Astrocyte (in vitro differentiated cells and primary cell): Measurements from ENCODE around the gene RIMBP2. TPM values are rescaled to one million over a fixed set of nuclear protein-coding genes. Genes with fewer than 3 reads are reported as not detected.

Experiments used
- DNase-seq: peaks from one replicate; pipeline ENCODE4 v3.0.0-alpha.2; 2010; ENCODE audit warnings: low read depth
- FAIRE-seq: peaks from 2 replicates; lab custom pipeline; 2011; peaks lifted over from hg19 to GRCh38; lab: Jason Lieb, UNC
- H2AFZ ChIP-seq: 2 replicates; pipeline ENCODE4 v1.6.0; 2012; ENCODE audit warnings: low read depth, low read length, inconsistent platforms
- H3K27ac ChIP-seq: 2 replicates; pipeline ENCODE4 v1.5.1; 2011; ENCODE audit warnings: low read depth, low read length, inconsistent platforms
- H3K27me3 ChIP-seq: 2 replicates; pipeline ENCODE4 v1.6.0; 2011; ENCODE audit warnings: low read length, inconsistent platforms; ENCODE audit not compliant: insufficient read depth
- H3K36me3 ChIP-seq: 2 replicates; pipeline ENCODE4 v1.5.1; 2011; ENCODE audit warnings: low read length, inconsistent platforms; ENCODE audit not compliant: insufficient read depth
- H3K4me1 ChIP-seq: 2 replicates; pipeline ENCODE4 v1.5.1; 2011; ENCODE audit warnings: low read length, inconsistent platforms; ENCODE audit not compliant: insufficient read depth
- H3K4me2 ChIP-seq: 2 replicates; pipeline ENCODE4 v1.6.0; 2012; ENCODE audit warnings: low read length, inconsistent platforms
- H3K4me3 ChIP-seq: 2 replicates; pipeline ENCODE4 v1.5.1; 2011; ENCODE audit warnings: low read depth, mild to moderate bottlenecking, low read length, inconsistent platforms; ENCODE audit not compliant: insufficient read depth
- H3K79me2 ChIP-seq: 2 replicates; pipeline ENCODE4 v1.6.0; 2012; ENCODE audit warnings: mild to moderate bottlenecking, low read length, inconsistent platforms; ENCODE audit not compliant: insufficient read depth
- H3K9ac ChIP-seq: 2 replicates; pipeline ENCODE4 v1.6.0; 2012; ENCODE audit warnings: mild to moderate bottlenecking, low read length, inconsistent platforms
- H3K9me3 ChIP-seq: 2 replicates; pipeline ENCODE4 v1.5.1; 2012; ENCODE audit warnings: low read depth, mild to moderate bottlenecking, low read length, inconsistent platforms; ENCODE audit not compliant: insufficient read depth
- H4K20me1 ChIP-seq: 2 replicates; pipeline ENCODE4 v1.6.0; 2012; ENCODE audit warnings: low read length, inconsistent platforms; ENCODE audit not compliant: insufficient read depth
- H3K27ac Mint-ChIP-seq: one replicate; pipeline ENCODE4 v1.8.0; 2021; ENCODE audit warnings: mild to moderate bottlenecking, mixed read lengths; ENCODE audit not compliant: unreplicated experiment
- H3K27me3 Mint-ChIP-seq: one replicate; pipeline ENCODE4 v1.8.0; 2021; ENCODE audit warnings: low read depth, mixed read lengths; ENCODE audit not compliant: unreplicated experiment
- H3K36me3 Mint-ChIP-seq: one replicate; pipeline ENCODE4 v1.8.0; 2021; ENCODE audit warnings: low read depth, mixed read lengths; ENCODE audit not compliant: unreplicated experiment
- H3K4me1 Mint-ChIP-seq: one replicate; pipeline ENCODE4 v1.8.0; 2021; ENCODE audit warnings: low read depth, mixed read lengths; ENCODE audit not compliant: unreplicated experiment
- H3K4me3 Mint-ChIP-seq: one replicate; pipeline ENCODE4 v1.8.0; 2021; ENCODE audit warnings: mild to moderate bottlenecking, moderate library complexity, mixed read lengths; ENCODE audit not compliant: unreplicated experiment
- H3K9me3 Mint-ChIP-seq: one replicate; pipeline ENCODE4 v1.8.0; 2021; ENCODE audit warnings: mild to moderate bottlenecking, mixed read lengths; ENCODE audit not compliant: unreplicated experiment
- CTCF ChIP-seq: IDR thresholded peaks from 2 replicates; pipeline ENCODE4 v1.5.1; 2011; ENCODE audit warnings: low read depth, mild to moderate bottlenecking, inconsistent platforms, low read length, moderate library complexity; ENCODE audit not compliant: insufficient read depth
- EZH2 ChIP-seq: IDR thresholded peaks from 2 replicates; pipeline ENCODE4 v1.6.1; 2012; ENCODE audit warnings: mild to moderate bottlenecking, low read length, inconsistent platforms; ENCODE audit not compliant: insufficient read depth
- total RNA-seq: library from RNA; stranded (reverse); gene quantifications from 2 replicates; pipeline ENCODE4 v1.2.1, GENCODE V29; 2021

The RIMBP2 gene
- total RNA-seq, 1 donor from 2014 or later = 2.2 TPM

GRCh38 chr12:130391186-130391585 is 324.9 kb downstream of the RIMBP2 start:
- Histone ChIP-seq H2AFZ (no peak overlapping the region), H3K9ac (no peak overlapping the region), H4K20me1 (no peaks in the 10 kb centered on the region), H3K4me2 (no peak overlapping the region), H3K27ac (no peak overlapping the region), H3K36me3 (no peaks in the 10 kb centered on the region), H3K9me3 (peaks cover 6% of the 10 kb centered on the region), H3K4me1 (no peaks in the 10 kb centered on the region), H3K79me2 (no peaks in the 10 kb centered on the region), H3K27me3 (no peaks in the 10 kb centered on the region), H3K4me3 (no peak overlapping the region)
- DNase-seq = no peak
- Mint-ChIP-seq H3K4me3 (no peak overlapping the region), H3K9me3 (peaks cover 15% of the 10 kb centered on the region), H3K36me3 (no peaks in the 10 kb centered on the region), H3K27me3 (no peaks in the 10 kb centered on the region), H3K27ac (no peak overlapping the region), H3K4me1 (no peaks in the 10 kb centered on the region)
- TF ChIP-seq EZH2 (no peak), CTCF (no peak)
- FAIRE-seq = no peak

GRCh38 chr12:130385193-130385592 is 330.9 kb downstream of the RIMBP2 start:
- no peak overlapping the region for H3K4me3 ChIP-seq
- DNase-seq = no peak
- no peaks in the 10 kb centered on the region for H3K79me2 ChIP-seq
- H3K4me1 ChIP-seq = no peaks in the 10 kb centered on the region
- Mint-ChIP-seq H3K4me3 (no peak overlapping the region), H3K27me3 (no peaks in the 10 kb centered on the region), H3K36me3 (no peaks in the 10 kb centered on the region), H3K27ac (no peak overlapping the region), H3K9me3 (peaks cover 7% of the 10 kb centered on the region), H3K4me1 (no peaks in the 10 kb centered on the region)
- no peak overlapping the region for H2AFZ ChIP-seq
- H3K9me3 ChIP-seq = no peaks in the 10 kb centered on the region
- no peak for FAIRE-seq
- H3K36me3 ChIP-seq = no peaks in the 10 kb centered on the region
- H3K27me3 ChIP-seq = no peaks in the 10 kb centered on the region
- no peak overlapping the region for H3K9ac ChIP-seq
- H4K20me1 ChIP-seq = no peaks in the 10 kb centered on the region
- no peak overlapping the region for H3K4me2 ChIP-seq
- TF ChIP-seq CTCF (no peak), EZH2 (no peak)
- no peak overlapping the region for H3K27ac ChIP-seq

GRCh38 chr12:130384234-130384633 is 331.9 kb downstream of the RIMBP2 start:
- Histone ChIP-seq H3K9ac (no peak overlapping the region), H3K4me1 (no peaks in the 10 kb centered on the region), H3K79me2 (no peaks in the 10 kb centered on the region), H3K36me3 (no peaks in the 10 kb centered on the region), H3K4me3 (no peak overlapping the region), H3K27ac (no peak overlapping the region), H2AFZ (no peak overlapping the region), H3K4me2 (no peak overlapping the region), H3K9me3 (no peaks in the 10 kb centered on the region), H4K20me1 (no peaks in the 10 kb centered on the region), H3K27me3 (no peaks in the 10 kb centered on the region)
- no peak overlapping the region for H3K27ac Mint-ChIP-seq
- H3K4me1 Mint-ChIP-seq = no peaks in the 10 kb centered on the region
- peaks cover 7% of the 10 kb centered on the region for H3K9me3 Mint-ChIP-seq
- TF ChIP-seq CTCF (no peak), EZH2 (no peak)
- H3K27me3 Mint-ChIP-seq = no peaks in the 10 kb centered on the region
- no peak for DNase-seq
- H3K36me3 Mint-ChIP-seq = no peaks in the 10 kb centered on the region
- H3K4me3 Mint-ChIP-seq = no peak overlapping the region
- no peak for FAIRE-seq
